HG03103 (cell line): ENCODE measurements around the gene VTN.
"Not testable (repeated sequence)": the region's sequence is repeated elsewhere in the genome, so short reads cannot be mapped to it uniquely, and the experiment has no call there.

ENCODE experiments used
- ATAC-seq: cut with Tn5 transposase; IDR thresholded peaks from one replicate; pipeline ENCODE4 v1.9.1; 2021; ENCODE audit warnings: low read depth; ENCODE audit not compliant: unreplicated experiment

The VTN gene

DNA sequence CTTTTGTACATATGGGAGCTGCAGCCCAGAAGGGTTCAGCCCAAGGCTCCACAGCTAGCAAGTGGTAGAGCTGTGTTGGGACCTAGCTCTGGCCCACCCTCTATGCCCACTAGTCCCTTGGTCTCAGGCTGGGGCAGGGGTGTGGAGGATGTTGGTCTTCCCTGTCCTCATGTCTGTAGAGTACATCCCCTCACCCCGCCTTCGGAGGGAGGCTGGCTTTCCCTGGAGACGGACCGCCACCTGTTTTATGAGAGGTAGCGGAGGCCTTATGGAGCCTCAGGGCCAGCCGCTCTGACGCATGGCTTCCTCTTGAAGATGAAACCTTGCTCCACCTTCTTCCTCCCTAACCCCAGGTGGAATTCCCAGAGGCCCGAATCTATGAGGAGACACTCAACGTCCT is 26.1 kb downstream of the VTN start:
- ATAC-seq: no peak

- no peak for ATAC-seq
Observed at GRCh38 chr17:28343491-28343932, 26.6 kb downstream of the VTN start.

DNA sequence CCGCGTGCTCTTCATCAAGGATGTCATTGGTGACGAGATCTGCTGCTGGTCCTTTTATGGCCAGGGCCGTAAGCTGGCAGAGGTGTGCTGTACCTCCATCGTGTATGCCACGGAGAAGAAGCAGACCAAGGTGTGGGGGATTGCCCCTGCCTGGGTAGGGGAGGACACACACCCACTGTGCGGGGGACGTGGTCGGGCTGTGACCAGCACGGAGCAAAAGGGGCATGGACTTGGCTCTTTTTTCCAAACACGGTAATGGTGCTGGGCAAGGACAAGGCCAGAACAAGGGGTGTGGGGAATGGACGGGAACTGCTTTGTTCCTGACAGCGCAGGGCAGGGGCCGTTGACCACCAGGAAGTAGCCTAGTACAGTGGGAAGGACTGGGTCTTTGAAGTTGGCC is 27.8 kb downstream of the VTN start:
- no peak for ATAC-seq

DNA sequence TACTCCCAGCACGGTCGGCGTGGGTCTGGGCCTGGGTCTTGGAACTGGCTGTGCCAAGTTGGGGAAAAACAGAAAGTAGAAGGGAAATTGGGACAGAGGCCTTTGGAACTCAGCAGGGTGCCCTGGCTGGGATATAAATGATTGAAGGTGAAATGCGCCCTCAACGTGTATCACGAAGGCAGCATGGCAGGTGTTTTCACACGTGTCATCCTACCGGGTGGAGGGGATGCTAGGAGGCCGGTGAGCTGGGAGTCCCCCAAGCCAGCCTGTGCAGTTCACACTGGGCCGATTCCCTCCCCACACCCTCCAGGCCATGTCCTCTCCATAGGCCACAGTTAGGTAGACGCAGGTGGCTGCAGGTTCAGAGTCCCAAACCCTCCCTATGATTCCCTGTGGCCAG is 28.6 kb downstream of the VTN start:
- ATAC-seq: no peak

- ATAC-seq: no peak
Observed at GRCh38 chr17:28340374-28340773, 29.7 kb downstream of the VTN start.

GRCh38 chr17:28339431-28339830 is 30.7 kb downstream of the VTN start:
- ATAC-seq: no peak

DNA sequence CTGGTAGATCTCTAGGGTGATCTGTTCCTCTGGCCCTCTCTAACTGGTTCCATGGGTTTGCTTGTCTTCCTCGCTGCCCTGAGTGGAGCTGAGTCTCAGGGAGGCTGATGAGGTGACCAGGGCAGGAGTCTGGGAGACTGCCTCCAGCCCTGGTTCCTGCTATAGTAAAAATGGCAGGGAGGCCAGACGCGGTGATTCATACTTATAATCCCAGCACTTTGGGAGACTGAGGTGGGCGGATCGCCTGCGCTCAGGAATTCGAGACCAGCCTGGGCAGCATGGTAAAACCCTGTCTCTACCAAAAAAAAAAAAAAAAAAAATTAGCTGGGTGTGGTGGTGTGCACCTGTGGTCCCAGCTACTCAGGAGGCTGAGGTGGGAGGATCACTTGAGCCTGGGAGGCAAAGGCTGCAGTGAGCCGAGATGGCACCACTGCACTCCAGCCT is 31.3 kb downstream of the VTN start:
- ATAC-seq: not testable (repeated sequence)

DNA sequence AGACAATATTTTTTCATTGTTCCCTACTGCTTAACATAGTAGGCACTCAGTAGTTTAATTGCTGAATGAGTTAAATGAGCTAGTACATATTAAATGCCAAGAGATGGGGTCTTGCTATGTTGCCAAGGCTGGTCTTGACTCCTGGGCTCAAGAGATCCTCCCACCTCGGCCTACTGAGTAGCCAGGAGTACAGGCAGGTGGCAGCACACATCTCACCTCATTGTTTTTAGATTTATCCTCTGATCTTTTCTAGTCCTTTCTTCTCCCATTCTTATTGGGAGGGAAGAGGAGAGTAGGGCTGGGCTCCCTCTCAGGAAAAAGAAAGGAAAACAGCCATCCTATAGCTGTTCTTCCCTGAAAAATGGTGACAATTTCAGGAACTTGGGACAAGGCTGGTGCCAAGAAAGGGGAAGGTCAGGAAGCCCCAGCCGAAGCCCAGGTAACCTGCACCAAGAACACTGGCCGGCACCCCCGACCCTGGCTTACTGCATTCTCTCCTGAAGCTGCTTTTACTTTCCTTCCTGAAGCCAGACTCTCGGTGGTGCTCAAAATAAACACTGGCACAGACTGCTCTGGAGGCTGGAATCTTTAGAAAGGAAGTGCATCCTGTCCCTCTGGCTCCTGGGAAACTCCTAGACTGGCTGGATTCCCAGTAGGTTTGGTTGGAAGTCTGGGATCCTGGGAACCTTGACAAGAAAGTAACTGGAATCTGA is 31.9 kb downstream of the VTN start:
- no peak for ATAC-seq

- no peak for ATAC-seq
Observed at GRCh38 chr17:28335959-28336871, 33.9 kb downstream of the VTN start.

DNA sequence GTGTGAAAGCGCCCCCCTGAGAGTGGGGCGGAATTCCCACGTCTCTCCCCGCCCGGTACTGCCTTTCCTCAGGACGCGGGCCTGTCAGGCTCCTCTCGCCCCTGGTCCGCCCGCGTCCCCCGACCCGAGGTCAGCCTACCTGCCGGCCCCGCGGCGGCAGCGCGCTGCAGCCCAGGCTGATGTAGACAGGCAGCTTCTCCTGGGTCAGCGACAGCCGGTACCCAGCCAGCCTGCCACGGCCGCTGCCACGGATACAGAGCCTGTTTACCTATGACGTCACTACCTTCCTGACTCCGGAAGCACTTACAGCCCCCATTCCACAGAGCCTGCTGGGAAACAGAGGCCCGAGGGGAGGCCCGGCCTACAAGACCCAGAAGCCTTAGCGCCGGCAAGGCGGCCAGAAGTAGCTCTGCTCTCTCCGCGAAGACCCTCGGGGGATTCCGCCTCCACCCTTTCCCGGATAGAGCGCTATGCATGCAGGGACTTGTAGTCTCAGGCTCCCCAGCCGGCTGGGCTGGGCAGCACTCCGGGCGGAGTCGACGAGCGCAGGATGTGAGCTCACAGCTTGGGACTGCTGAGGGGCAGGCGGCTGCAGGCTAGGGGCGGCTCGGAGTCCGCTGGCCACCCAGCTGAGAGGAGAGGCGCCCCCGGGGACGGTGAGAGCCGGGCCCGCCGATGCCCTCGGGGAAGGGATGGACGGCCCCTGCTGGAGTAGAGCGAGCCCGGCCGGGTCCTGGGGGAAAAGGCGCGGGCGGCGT is 34.7 kb downstream of the VTN start, which contains the start of the genes IFT20 and TNFAIP1:
IFT20 (minus strand) TSS at position 272 of the 758 bp plus-strand sequence. CDS start 3,487 bp downstream, outside the sequence.
TNFAIP1 (plus strand) TSS at position 561 of the 758 bp plus-strand sequence. CDS start 3,761 bp downstream, outside the sequence.
- ATAC-seq: peak; percentile 90

GRCh38 chr17:28334666-28335200 is 35.4 kb downstream of the VTN start:
- ATAC-seq: no peak

- no peak for ATAC-seq
Observed at GRCh38 chr17:28334171-28334570, 35.9 kb downstream of the VTN start.

DNA sequence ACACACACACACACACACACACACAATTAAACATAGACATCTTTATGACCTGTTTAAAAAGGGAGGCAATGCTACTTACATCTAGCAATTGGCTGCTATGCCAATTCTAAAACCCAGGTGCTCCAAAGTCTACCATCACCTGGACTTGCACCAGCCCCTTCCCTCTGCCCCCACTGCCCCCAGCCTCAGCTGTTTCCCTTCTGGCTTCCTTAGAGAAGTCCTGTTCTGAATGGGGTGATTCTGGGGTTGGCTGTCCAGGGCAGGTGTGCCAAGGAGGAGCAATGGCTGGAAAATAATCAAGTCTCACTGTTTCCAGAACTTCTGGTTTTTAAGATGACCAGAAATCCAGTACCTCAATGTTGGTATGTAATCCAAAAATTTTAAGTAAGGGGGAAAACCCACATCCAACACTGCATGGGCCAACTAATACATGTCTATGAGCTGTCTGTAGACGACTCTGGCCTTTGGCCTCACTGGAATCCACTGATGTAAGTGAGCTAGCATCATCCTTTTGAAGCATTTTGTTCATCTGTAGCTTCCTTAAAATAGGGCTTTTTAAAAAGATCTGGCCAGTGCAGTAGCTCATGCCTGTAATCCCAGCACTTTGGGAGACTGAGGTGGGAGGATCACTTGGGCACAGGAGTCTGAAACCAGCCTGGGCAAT is 36.9 kb downstream of the VTN start:
- no peak for ATAC-seq

DNA sequence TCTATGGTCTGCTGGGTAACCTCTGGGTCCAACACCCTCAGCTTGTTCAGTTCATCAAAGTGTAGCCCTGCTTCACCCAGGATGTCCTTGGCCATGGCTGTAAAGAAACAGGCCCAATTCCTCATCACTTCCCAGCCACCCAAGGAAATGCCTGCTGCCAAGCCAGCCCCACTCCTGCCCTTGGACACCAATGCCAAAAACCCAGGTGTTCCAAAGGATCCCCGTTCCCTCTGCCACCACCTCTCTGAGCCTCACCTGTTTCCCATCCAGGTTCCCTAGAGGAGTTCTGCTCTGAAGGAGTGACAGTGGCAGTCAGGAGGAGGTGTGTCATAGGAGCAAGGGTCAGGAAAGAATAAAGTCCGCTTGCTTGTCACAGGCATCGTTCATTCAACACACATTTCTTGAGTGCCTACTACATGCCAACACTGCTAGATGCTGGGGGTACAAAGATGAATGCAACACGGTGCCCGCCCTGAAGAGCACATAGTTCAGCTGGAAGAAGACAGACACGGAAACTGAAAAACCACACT is 38.2 kb downstream of the VTN start:
- no peak for ATAC-seq

GRCh38 chr17:28330671-28331070 is 39.4 kb downstream of the VTN start:
- no peak for ATAC-seq

- no peak for ATAC-seq
Observed at GRCh38 chr17:28328325-28328724, 41.8 kb downstream of the VTN start.

- ATAC-seq: no peak
Observed at GRCh38 chr17:28327709-28328108, 42.4 kb downstream of the VTN start.

GRCh38 chr17:28327031-28327607 is 43.0 kb downstream of the VTN start:
- ATAC-seq: no peak

DNA sequence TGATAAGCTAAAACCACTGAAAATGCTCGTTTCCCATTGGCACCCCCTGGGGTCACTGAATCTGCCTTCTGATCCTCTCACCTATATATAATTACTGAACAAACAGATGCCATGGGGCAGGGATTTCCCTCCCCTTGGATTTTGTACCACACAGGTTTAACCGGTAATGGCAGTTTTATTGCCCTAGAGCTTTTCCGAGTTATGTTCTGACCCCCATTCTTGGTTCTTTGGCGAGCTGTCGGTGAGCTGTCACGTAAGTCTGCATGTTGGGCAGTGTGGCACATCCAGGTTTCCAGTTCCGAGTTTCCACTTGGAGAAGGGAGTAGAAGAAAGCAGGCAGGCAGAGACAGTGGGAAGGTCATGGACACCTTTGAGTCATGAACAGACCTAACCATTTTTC is 44.0 kb downstream of the VTN start:
- ATAC-seq: no peak
